Activated T-cell treated with anti-CD3 and anti-CD28 coated beads for 1 hour (primary cell): ENCODE data around the gene C2CD2L.
"Not testable (repeated sequence)": the region's sequence is repeated elsewhere in the genome, so short reads cannot be mapped to it uniquely, and the experiment has no call there.

ENCODE experiments used
- DNase-seq: peaks from one replicate; pipeline ENCODE4 v3.0.0-alpha.2; 2020; ENCODE audit warnings: low read depth

Gene C2CD2L

GRCh38 chr11:119106564-119107537 lies at the start of gene C2CD2L:
Gene C2CD2L, plus strand, starts transcription at chr11:119107344. Its CDS starts 398 bp downstream, at chr11:119107742.
- peak; percentile 79 for DNase-seq

DNA sequence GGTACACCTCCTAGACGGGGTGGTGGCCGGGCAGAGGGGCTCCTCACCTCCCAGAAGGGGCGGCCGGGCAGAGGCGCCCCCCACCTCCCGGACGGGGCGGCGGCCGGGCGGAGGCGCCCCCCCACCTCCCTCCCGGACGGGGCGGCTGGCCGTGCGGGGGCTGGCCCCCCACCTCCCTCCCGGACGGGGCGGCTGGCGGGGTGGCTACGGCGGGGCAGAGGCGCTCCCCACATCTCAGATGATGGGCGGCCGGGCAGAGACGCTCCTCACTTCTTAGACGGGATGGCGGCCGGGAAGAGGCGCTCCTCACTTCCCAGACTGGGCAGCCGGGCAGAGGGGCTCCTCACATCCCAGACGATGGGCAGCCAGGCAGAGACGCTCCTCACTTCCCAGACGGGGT lies 48.0 kb upstream of the C2CD2L start:
- DNase-seq: not testable (repeated sequence)

DNA sequence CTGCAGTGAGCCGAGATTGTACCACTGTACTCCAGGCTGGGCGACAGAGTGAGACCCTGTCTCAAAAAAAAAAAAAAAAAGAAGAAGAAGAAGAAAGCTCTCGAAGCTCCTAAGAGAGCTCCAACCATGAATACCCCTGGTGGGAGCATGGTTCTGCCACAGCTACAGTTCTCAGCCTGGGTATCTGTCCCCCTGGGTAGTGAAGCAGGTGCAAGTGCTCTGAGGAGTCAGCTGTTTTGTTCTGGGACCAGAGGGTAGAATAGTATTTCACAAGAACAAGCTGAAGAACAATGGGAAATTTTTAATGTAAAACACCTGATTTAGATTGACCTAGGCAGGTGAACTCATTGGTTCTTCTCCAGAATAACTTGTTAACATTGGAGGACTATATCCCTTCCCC lies 45.9 kb upstream of the C2CD2L start:
- no peak for DNase-seq

- no peak for DNase-seq
Measured at GRCh38 chr11:119062779-119063178, 44.4 kb upstream of the C2CD2L start.

DNA sequence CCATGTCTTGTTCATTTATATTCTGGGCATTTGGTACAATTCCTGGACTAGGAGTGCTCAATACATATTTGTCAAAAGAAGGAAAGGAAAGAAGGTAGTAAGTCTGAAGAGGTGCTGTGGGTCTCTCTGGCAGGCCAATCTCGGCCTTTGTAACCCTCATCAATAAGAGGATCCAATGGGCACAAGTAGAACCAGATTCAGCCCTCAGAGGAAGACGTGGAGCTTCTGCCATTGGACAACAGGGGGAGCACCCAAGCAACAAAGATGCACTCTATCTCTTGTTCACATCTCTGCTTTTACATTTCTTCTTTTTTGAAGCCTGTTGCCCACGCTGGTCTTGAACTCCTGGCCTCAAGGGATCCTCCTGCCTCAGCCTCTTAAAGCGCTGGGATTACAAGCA lies 41.8 kb upstream of the C2CD2L start:
- DNase-seq: peak; percentile 19

GRCh38 chr11:119067371-119068222 lies 39.5 kb upstream of the C2CD2L start, which contains the start of gene VPS11:
Gene VPS11, plus strand, starts transcription at chr11:119067818. Its CDS starts 6 bp downstream, at chr11:119067824.
- DNase-seq: peak; percentile 97

DNA sequence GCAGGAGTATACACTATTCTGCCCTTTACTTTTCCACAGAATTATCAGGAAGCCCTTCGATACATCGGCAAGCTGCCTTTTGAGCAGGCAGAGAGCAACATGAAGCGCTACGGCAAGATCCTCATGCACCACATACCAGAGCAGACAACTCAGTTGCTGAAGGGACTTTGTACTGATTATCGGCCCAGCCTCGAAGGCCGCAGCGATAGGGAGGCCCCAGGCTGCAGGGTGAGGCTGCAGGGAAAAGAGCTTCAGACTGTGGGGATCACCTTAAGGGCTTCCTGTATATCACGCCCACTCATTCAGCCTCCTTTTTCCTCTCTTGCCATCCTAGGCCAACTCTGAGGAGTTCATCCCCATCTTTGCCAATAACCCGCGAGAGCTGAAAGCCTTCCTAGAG lies 29.3 kb upstream of the C2CD2L start:
- DNase-seq: no peak

DNA sequence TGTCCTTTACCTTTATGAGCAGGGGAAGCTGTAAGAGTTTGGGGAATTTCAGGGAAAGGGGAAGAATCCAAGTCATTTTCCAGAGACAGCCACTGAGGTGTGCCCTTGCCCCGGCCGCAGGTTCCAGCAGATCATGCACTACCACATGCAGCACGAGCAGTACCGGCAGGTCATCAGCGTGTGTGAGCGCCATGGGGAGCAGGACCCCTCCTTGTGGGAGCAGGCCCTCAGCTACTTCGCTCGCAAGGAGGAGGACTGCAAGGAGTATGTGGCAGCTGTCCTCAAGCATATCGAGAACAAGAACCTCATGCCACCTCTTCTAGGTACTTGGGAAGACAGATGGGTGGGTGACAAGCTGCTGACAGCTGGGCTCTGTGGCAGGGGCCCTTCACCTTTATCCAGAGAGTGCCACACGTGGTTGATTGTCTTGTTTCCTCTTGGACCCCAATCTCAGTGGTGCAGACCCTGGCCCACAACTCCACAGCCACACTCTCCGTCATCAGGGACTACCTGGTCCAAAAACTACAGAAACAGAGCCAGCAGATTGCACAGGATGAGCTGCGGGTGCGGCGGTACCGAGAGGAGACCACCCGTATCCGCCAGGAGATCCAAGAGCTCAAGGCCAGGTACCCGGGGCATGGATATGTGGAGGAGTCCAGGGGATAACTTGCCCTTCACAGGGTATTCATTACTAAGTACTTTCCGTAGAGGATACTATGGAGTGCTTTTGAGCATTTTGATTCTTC lies 28.3 kb upstream of the C2CD2L start:
- no peak for DNase-seq

DNA sequence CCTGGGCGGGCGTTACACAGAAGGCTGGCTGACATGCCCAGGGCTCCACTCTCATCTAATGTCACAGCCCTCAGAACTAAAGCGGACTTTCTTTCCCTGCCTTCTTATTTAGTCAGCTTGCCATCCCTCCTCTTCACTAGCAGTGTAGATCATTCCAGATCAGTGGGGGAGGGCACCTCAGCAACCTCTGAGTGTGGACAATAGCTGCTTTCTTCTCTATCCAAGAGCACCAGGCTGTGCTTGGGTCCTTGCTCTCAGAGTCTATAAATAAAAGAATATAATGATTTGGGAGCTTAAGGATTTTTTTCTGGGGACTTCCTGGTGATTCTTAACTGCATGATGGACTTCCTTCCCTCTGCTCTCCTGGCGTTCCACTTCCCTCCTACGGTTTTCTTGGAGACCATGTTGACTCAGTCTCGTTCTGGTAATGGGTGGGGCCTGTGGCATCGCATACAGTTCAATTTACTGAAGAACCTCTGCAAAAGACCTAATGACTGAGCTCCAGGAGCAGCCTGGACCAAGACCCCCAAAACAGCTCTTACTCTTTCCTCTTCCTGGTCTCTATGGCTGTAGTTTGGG lies 25.4 kb upstream of the C2CD2L start:
- DNase-seq: no peak

- DNase-seq: peak; percentile 83
Measured at GRCh38 chr11:119084663-119085436, 22.3 kb upstream of the C2CD2L start, which contains the start of gene HMBS. Gene HMBS, plus strand, starts transcription at chr11:119084881. Its CDS starts 153 bp downstream, at chr11:119085034.

GRCh38 chr11:119085437-119085847 lies 21.7 kb upstream of the C2CD2L start:
- DNase-seq: no peak

DNA sequence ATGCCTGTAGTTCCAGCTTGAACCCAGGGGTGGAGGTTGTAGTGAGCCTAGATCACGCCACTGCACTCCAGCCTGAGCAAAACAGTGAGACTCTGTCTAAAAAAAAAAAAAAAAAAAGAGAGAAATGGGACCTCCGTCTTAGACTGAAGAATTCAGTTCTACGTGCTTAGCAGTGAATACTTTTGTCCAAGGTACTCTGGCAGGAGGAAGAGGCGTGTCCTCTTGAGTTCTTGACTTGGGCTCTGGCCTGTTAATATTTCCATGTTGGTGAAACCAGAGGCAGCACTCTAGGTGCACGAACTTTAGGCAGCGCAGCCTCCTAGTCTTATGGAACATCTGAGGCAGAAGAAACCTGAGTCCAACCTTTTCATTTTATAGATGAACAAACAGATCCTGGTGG lies 20.0 kb upstream of the C2CD2L start:
- no peak for DNase-seq

DNA sequence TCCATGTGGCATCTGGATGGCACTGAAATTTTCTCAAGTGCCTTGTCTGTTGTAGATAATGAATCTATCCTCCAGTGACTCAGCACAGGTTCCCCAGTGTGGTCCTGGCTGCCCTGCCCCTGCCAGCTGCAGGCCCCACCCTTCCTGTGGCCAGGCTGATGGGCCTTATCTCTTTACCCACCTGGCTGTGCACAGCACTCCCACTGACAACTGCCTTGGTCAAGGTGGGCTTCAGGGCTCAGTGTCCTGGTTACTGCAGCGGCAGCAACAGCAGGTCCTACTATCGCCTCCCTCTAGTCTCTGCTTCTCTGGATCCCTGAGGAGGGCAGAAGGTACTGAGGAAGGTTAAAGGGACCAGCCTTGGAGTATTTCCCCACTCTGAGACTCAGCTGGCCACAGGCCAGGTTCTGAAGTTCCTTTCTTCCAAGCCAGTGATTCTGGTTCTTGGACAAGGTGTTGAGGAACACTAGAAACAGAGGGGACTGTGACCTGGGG lies 19.4 kb upstream of the C2CD2L start:
- DNase-seq: no peak

GRCh38 chr11:119088406-119088805 lies 18.7 kb upstream of the C2CD2L start:
- no peak for DNase-seq

GRCh38 chr11:119089319-119089718 lies 17.8 kb upstream of the C2CD2L start:
- DNase-seq: no peak

DNA sequence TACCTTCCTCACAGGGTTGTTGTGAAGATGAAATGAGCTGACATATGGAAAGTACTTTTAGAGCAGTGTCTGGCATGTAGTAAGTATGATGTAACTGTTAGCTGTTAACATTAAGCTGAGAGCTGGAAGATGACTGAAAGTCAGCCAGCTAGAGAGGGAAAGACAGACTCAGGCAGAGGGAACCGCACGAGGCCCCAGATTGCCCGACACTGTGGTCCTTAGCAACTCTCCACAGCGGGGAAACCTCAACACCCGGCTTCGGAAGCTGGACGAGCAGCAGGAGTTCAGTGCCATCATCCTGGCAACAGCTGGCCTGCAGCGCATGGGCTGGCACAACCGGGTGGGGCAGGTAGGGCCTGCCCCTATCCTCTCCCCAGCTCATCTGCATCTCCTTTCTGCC lies 16.0 kb upstream of the C2CD2L start:
- no peak for DNase-seq

DNA sequence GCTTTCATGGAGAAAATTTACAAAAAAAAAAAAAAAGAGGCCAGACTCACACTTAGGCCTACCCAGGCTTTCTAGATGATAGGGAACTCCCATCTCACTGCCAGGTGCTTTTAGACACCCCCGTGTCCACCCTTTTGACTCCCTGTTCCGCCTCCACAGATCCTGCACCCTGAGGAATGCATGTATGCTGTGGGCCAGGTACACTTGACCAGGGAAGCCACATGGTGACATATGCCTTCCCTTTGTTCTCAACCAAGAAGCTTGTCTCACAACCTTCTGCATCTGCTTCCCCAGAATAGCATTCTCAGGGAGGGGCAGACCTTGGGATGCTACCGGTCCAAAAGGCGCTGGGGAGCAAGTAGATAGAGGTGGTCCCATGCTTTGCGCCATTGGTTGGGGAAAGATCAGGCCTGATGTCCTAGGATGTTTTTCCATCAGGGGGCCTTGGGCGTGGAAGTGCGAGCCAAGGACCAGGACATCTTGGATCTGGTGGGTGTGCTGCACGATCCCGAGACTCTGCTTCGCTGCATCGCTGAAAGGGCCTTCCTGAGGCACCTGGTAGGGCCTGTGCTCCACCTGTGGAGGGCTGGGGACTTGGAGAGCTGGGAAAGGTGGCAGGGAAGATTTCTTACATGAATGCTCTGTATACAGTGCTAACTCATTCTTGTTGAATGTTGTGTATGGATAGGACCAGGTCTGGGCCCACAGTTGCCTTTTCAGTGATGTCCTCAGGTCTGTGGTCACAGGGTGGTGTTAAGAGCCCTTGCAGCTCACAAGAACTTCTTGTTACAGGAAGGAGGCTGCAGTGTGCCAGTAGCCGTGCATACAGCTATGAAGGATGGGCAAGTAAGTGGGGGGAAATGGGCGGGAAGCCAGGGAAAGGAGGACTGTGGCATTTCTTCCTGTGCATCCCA lies 14.9 kb upstream of the C2CD2L start:
- no peak for DNase-seq

DNA sequence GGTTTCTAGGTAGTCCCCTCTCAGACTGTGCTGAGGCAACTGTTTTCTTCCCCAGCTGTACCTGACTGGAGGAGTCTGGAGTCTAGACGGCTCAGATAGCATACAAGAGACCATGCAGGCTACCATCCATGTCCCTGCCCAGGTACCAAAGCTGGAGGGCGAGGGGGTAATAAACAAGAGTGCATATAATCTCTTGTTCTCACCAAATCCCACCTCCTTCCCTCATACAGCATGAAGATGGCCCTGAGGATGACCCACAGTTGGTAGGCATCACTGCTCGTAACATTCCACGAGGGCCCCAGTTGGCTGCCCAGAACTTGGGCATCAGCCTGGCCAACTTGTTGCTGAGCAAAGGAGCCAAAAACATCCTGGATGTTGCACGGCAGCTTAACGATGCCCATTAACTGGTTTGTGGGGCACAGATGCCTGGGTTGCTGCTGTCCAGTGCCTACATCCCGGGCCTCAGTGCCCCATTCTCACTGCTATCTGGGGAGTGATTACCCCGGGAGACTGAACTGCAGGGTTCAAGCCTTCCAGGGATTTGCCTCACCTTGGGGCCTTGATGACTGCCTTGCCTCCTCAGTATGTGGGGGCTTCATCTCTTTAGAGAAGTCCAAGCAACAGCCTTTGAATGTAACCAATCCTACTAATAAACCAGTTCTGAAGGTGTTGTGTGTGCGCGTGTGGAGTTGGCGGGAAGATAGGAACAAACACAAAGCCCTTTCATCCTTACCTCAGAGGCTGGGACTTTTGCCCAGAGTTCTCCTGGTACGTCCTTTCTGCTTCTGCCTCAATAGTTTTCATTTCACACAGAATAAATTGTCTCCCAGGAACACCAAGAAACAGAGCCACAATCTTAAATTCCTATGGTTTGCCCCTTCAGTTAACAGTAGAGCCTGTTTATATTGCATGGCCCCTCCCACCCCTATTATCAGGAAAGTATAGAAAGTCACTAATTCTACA lies 14.0 kb upstream of the C2CD2L start:
- DNase-seq: no peak
